ENCODE data around the gene GABRB3.

Gene GABRB3

DNA sequence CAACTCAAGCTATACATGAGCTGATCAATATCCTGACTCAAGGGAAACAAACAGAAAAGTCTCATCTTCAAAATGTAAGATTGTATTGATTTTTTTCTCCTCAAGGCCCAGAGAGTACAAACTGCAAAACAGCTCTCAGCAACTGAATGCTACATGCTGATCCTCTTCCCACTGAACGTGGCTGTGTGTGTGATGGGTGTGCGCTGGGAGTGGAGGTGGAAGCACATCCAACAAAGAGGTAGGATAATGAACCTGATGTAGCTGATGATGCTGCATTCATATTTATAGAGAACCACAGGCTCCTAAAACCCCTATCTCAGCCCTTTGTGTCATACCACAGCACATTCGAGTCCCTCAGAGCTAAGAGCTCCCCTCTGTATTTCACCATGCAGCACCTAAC lies 56.8 kb downstream of the GABRB3 start:
- no peaks in the 10 kb centered on the region for H3K36me3 ChIP-seq (ENCODE audit: control insufficient read depth, low read length)
- H3K4me2 ChIP-seq (ENCODE audit: low read length): no peak overlapping the region
- H3K27ac ChIP-seq (ENCODE audit: low read depth, low read length): no peak overlapping the region
- TF ChIP-seq EZH2phosphoT487 (IDR thresholded peaks at IDR 0.05; ENCODE audit: borderline replicate concordance, low read length): no peak
- no peak for TF ChIP-seq CTCF (IDR thresholded peaks at IDR 0.05; ENCODE audit: low read depth, low read length, poor library complexity, severe bottlenecking)
- H3K79me2 ChIP-seq (ENCODE audit: control insufficient read depth, low read length): no peaks in the 10 kb centered on the region
- no peak overlapping the region for H3K4me3 ChIP-seq (ENCODE audit: low read length)
- H3K9me3 ChIP-seq (ENCODE audit: control insufficient read depth, insufficient read depth, low read length): peaks cover 29% of the 10 kb centered on the region
- H3K9me2 ChIP-seq (replicated peaks; ENCODE audit: control insufficient read depth, low read length): no peaks in the 10 kb centered on the region
- H3K4me1 ChIP-seq (ENCODE audit: control insufficient read depth, low read length): no peaks in the 10 kb centered on the region
- H4K20me1 ChIP-seq (ENCODE audit: control insufficient read depth, insufficient read depth, low read depth, low read length): no peaks in the 10 kb centered on the region
- H3K27me3 ChIP-seq (ENCODE audit: control insufficient read depth, low read length): no peaks in the 10 kb centered on the region
- no peaks in the 10 kb centered on the region for H3F3A ChIP-seq (ENCODE audit: control insufficient read depth, insufficient read depth)

DNA sequence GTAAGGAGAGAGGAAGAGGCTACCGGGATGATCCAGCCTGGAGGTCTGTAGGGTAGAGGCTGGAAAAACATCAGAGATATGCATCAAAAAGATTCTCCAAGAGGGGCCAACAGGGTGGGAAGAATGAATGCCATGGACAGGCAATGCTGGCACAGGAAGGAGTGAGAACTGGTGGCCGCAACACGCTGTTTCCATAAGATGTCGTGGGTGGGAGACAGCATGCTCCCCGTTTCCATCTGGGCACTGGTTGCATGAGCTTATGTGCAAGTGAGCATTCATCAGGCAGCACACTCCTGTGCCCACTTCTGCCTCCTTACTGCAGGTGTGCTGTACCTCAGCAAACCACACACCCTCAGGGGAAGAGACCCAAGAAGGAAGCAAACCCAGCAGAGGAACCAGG lies 59.4 kb downstream of the GABRB3 start:
- Histone ChIP-seq H3K27me3 (ENCODE audit: control insufficient read depth, low read length) (no peaks in the 10 kb centered on the region), H3K9me2 (replicated peaks; ENCODE audit: control insufficient read depth, low read length) (no peaks in the 10 kb centered on the region), H3K4me3 (ENCODE audit: low read length) (no peak overlapping the region), H3K4me1 (ENCODE audit: control insufficient read depth, low read length) (no peaks in the 10 kb centered on the region), H3F3A (ENCODE audit: control insufficient read depth, insufficient read depth) (no peaks in the 10 kb centered on the region), H3K79me2 (ENCODE audit: control insufficient read depth, low read length) (no peaks in the 10 kb centered on the region), H3K27ac (ENCODE audit: low read depth, low read length) (no peak overlapping the region), H3K9me3 (ENCODE audit: control insufficient read depth, insufficient read depth, low read length) (peaks cover 29% of the 10 kb centered on the region), H3K36me3 (ENCODE audit: control insufficient read depth, low read length) (no peaks in the 10 kb centered on the region), H3K4me2 (ENCODE audit: low read length) (no peak overlapping the region), H4K20me1 (ENCODE audit: control insufficient read depth, insufficient read depth, low read depth, low read length) (no peaks in the 10 kb centered on the region)
- no peak for TF ChIP-seq CTCF (IDR thresholded peaks at IDR 0.05; ENCODE audit: low read depth, low read length, poor library complexity, severe bottlenecking)
- no peak for TF ChIP-seq EZH2phosphoT487 (IDR thresholded peaks at IDR 0.05; ENCODE audit: borderline replicate concordance, low read length)

DNA sequence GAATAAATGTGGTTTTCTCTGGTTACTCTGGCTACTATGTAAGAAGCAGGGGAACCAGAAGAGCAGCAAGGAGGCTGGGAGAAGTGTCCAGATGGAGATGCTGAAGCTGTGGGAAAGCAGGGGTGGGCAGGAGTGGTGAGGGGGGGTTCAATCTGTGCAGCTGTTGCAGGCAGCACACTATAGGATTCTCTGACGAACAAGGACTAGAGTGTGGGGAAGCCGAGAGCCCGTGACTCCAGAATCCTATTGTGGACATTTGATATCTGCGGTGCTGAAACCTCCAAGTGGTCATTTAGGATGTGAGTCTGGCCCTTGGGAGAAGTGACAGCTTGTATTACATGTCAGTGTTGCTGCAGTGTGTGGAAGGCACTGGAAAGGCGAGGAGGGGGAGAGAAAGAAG lies 60.5 kb downstream of the GABRB3 start:
- no peak overlapping the region for H3K4me3 ChIP-seq (ENCODE audit: low read length)
- peaks cover 31% of the 10 kb centered on the region for H3K9me3 ChIP-seq (ENCODE audit: control insufficient read depth, insufficient read depth, low read length)
- no peaks in the 10 kb centered on the region for H3K36me3 ChIP-seq (ENCODE audit: control insufficient read depth, low read length)
- H3K4me1 ChIP-seq (ENCODE audit: control insufficient read depth, low read length): no peaks in the 10 kb centered on the region
- H4K20me1 ChIP-seq (ENCODE audit: control insufficient read depth, insufficient read depth, low read depth, low read length): no peaks in the 10 kb centered on the region
- no peaks in the 10 kb centered on the region for H3K27me3 ChIP-seq (ENCODE audit: control insufficient read depth, low read length)
- no peaks in the 10 kb centered on the region for H3K79me2 ChIP-seq (ENCODE audit: control insufficient read depth, low read length)
- H3K9me2 ChIP-seq (replicated peaks; ENCODE audit: control insufficient read depth, low read length): no peaks in the 10 kb centered on the region
- no peaks in the 10 kb centered on the region for H3F3A ChIP-seq (ENCODE audit: control insufficient read depth, insufficient read depth)
- no peak overlapping the region for H3K27ac ChIP-seq (ENCODE audit: low read depth, low read length)
- H3K4me2 ChIP-seq (ENCODE audit: low read length): no peak overlapping the region
- TF ChIP-seq EZH2phosphoT487 (IDR thresholded peaks at IDR 0.05; ENCODE audit: borderline replicate concordance, low read length): no peak

DNA sequence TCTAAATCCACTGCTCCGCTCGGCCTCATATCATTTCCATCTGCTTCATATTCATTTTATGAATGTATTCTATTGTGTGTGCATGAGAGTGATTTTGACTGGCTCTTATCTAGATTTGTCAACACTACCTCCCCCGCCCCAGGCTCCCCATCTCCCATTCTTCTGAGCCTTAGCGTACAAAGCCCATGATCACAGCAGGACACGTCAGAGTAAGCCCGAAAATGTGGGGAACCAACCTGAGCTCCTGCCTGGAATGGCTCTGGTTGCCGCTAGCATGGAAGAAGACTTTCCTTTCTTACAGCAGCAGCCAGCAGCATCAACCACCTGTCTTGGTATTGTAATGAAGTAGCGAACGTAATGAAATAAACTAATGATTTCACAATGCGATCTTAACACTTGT lies 61.4 kb downstream of the GABRB3 start:
- H3K36me3 ChIP-seq (ENCODE audit: control insufficient read depth, low read length): no peaks in the 10 kb centered on the region
- no peak overlapping the region for H3K4me2 ChIP-seq (ENCODE audit: low read length)
- no peaks in the 10 kb centered on the region for H4K20me1 ChIP-seq (ENCODE audit: control insufficient read depth, insufficient read depth, low read depth, low read length)
- peaks cover 34% of the 10 kb centered on the region for H3K9me3 ChIP-seq (ENCODE audit: control insufficient read depth, insufficient read depth, low read length)
- H3K79me2 ChIP-seq (ENCODE audit: control insufficient read depth, low read length): no peaks in the 10 kb centered on the region
- no peak overlapping the region for H3K27ac ChIP-seq (ENCODE audit: low read depth, low read length)
- H3K4me3 ChIP-seq (ENCODE audit: low read length): no peak overlapping the region
- H3K4me1 ChIP-seq (ENCODE audit: control insufficient read depth, low read length): no peaks in the 10 kb centered on the region
- no peaks in the 10 kb centered on the region for H3F3A ChIP-seq (ENCODE audit: control insufficient read depth, insufficient read depth)
- TF ChIP-seq CTCF (IDR thresholded peaks at IDR 0.05; ENCODE audit: low read depth, low read length, poor library complexity, severe bottlenecking): no peak
- no peak for TF ChIP-seq EZH2phosphoT487 (IDR thresholded peaks at IDR 0.05; ENCODE audit: borderline replicate concordance, low read length)
- no peaks in the 10 kb centered on the region for H3K27me3 ChIP-seq (ENCODE audit: control insufficient read depth, low read length)
- no peaks in the 10 kb centered on the region for H3K9me2 ChIP-seq (replicated peaks; ENCODE audit: control insufficient read depth, low read length)

Data from DOHH2 (cell line).